Activated T-helper 9 cell treated with anti-CD3 and anti-CD28 coated beads, Interleukin-2, amount 50 U/mL, for 16 hours (primary cell): ENCODE results near the gene SLC39A5.
"Not testable (repeated sequence)": the region's sequence is repeated elsewhere in the genome, so short reads cannot be mapped to it uniquely, and the experiment has no call there.

ENCODE experiments used
- DNase-seq: peaks from one replicate; pipeline ENCODE4 v3.0.0-alpha.2; 2020; ENCODE audit warnings: low read depth

The SLC39A5 gene, protein sequence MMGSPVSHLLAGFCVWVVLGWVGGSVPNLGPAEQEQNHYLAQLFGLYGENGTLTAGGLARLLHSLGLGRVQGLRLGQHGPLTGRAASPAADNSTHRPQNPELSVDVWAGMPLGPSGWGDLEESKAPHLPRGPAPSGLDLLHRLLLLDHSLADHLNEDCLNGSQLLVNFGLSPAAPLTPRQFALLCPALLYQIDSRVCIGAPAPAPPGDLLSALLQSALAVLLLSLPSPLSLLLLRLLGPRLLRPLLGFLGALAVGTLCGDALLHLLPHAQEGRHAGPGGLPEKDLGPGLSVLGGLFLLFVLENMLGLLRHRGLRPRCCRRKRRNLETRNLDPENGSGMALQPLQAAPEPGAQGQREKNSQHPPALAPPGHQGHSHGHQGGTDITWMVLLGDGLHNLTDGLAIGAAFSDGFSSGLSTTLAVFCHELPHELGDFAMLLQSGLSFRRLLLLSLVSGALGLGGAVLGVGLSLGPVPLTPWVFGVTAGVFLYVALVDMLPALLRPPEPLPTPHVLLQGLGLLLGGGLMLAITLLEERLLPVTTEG

DNA sequence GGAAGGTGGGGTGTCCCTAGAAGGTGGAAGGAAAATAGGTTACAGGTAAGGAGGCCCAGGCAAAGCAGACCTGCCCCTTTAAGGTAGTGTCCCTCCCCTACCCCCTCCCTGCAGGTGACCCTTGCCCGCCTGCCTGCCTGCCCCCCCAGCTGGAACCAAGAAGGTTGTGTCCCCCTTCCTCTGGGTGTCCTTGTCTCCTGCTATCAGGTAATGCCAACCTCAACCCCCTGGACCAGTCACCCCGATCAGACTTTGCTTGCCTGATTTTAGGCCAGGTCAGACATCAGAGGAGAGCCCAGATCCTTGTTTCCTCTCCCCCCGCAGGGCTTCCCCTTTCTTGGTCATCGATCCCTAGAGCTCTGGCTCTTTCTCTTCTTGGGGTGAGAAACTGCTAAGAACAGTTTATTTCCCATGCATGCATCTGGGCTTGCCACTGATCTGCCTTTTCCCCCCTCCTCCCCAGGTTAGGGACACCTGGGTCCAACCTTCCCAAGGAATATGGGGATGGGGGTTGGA lies at the start of gene SLC39A5:
Gene SLC39A5 (plus strand): TSS at position 136 of the 516 bp plus-strand sequence. CDS start 1,224 bp downstream, outside the sequence.
- no peak for DNase-seq

DNA sequence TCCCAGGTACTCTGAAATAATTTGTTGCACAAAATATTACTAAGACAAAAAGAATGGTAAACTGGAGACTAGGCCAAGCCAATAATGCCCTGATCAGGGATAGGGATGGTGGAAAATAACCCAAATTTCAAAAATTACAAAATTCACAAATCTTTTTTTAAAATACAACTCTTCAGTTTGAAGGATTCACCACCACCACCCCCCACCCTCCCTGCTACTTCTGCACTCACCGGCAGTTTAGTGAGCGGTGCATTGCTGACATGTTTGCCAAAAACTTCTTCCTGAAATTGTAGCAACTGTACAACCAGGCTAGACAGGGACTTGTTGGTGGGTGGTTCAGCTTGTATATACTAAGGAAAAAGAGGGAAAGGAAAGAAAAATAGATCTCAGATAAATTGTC lies 42.9 kb upstream of the SLC39A5 start:
- DNase-seq, result no peak

GRCh38 chr12:56188131-56188777 lies 41.6 kb upstream of the SLC39A5 start:
- DNase-seq, result no peak

DNA sequence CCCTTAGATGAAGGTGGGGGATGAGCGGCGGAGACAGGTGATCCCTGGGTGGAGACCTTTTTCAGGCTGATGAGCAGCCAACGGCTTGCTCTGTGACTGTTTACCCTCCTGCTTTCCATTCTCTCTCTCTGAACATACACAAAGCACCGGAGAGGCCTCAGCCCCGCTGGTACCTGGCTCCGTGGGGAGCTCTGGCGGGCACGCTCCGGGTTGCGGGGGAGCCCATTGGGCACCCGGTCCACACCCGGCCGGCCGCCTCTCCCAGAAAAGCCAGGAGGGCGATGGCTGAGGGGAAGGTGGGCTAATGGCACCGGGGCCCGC lies 41.1 kb upstream of the SLC39A5 start:
- no peak for DNase-seq

DNA sequence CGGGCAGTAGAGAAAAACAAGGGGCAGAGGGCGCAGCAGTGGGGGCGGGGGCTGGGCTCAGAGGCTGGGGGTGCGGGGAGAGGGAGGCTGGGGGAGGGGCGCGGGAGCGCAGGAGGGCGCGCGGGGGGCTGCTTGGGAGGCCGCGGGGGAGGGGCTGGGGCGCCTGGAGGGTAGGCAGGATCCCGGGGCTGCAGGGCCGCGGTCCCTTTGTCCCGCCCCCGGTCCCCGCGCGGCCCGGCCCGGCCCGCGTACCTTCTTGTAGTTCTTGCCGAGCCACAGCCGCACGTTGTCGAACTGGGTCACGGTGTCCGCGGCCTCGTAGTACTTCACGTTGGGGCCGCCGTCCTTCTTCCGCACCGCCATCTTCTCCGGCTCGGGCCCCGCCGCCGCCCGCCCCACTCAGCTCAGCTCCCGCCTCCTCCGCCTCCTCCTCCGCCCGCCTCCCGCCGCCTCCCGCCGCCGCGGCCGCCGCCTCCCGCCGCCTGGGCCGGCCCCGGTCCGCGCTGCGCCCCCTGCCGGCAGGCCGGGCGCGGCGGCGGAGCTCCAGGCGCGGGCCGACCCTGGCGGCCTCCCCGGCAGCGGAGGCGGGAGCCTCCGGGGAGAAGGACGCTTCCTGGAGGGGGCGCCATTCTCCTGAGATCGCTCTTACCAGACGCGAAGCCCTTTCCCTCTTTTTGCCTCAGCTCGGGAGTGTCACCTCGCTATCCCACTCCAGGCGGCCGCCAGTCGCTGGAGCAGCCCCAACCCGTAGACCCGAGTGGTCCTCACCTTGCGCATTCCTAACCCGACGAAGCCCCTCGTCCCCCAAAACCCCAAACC lies 40.5 kb upstream of the SLC39A5 start, which contains the start of gene SMARCC2:
Gene SMARCC2 (minus strand): TSS at position 385 of the 819 bp plus-strand sequence. CDS start 22 bp downstream, at position 363.
- DNase-seq, result peak; percentile 81

GRCh38 chr12:56189918-56190694 lies 39.7 kb upstream of the SLC39A5 start:
- peak; percentile 69 for DNase-seq

DNA sequence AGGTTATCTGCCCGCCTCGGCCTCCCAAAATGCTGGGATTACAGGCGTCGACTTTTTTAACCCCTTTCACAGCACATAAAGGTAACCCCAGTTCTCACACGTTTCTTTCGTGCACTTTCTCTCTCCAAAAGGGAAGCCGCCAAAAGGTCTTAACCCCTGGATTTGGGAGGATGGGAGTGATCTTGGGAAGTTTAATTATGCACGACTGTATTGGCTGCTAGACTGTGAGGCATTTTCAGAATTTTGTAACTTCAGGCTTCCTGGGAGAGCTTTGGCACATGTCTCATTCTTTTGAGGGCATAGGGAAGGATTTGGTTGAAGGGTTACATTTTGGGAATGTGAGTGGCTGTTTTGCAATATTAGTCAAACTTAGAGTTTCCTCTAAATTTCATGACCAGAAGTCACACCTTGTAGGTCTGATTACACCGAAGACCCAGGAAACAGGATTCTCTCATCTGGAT lies 39.1 kb upstream of the SLC39A5 start:
- no peak for DNase-seq

DNA sequence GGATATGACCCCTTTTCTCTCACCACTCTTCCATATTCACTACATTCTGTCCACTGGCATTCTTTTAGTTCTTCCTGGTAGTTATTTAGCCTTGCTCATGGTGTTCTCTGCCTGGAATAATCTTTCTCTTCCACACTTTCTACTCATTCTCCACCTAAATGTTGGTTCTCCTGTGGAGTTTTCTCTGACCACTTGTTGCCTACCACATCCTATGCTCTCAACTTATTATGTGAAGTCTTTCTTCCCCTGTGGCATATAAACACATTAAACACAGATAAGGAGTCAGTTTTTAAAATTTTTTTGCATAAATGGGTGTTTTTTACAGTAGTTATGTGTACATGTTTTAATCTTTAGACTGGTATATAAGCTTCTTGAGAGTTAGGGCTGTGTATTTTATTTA lies 37.3 kb upstream of the SLC39A5 start:
- DNase-seq, result no peak

DNA sequence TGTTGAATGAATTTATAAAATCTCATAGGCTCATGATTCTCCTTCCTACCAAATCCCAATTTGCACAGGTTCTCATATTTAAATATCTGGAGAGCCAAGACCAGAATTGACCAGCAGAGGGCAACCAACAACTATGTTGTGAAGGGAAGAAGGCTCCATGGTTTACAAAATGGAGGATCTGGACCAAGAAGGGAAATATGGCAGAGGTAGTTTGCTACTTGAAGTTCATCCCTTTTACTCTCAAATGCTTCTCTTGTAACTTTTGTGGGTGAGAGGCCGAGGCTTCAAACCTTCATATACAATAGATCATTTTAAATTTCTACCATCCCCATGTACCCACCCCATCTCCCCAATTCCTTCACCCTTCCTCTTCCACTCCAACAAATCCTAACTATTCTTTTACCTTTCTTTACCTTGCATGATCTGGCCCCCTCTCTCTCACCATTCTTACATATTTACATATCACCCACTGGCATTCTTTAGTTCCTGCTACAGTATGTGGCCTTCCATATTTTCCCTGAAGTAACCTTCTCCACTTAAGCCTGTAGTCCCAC lies 36.7 kb upstream of the SLC39A5 start:
- DNase-seq, result peak; percentile 46

- not testable (repeated sequence) for DNase-seq
Measured at GRCh38 chr12:56196818-56197550, 32.9 kb upstream of the SLC39A5 start.

DNA sequence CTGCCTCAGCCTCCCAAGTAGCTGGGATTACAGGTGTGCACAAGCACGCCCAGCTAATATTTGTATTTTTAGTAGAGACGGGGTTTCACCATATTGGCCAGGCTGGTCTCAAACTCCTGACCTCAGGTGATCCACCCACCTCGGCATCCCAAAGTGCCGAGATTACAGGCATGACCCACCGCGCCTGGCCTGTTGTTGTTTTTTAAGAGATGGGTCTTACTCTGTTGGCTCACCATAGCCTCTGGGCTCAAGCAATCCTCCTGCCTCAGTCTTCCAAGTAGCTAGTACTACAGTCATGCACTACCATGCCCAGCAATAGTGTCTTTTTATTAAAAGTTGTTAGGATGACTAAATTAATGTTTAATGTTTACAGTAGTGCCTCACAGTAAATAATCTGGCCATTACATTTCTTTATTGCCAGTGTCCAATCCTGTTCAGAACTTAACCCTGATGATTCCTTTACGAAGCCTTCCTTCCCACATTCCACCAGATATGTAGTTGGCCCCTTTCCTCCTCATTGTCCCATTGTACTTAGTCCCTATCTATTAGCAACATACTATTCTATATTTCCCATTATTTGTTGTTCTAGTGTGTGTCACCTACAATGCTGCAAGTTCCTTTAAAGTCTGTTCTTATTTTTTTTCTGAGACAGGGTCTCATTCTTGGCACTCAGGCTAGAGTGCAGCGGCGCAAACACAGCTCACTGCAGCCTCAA lies 31.8 kb upstream of the SLC39A5 start:
- no peak for DNase-seq

GRCh38 chr12:56198836-56199235 lies 31.0 kb upstream of the SLC39A5 start:
- DNase-seq, result no peak

GRCh38 chr12:56202366-56202765 lies 27.5 kb upstream of the SLC39A5 start:
- DNase-seq, result no peak

DNA sequence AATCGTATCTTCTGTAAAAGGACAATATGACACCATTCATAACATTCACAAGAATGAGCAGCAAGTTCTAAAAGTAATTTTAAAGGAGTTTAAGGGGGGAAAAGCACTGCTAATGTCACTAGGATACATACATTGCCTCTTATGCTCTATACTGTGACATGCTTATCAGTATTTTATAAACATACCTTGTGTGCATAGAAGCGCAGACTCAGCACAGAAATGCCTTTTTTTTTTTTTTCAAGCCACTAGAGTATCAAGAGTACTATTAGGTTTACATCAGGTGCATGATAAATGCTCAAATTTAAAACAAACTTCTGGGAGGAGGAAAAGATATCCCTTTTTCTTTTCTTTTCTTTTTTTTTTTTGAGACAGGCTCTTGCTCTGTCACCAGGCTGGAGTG lies 27.0 kb upstream of the SLC39A5 start:
- DNase-seq, result no peak

- no peak for DNase-seq
Measured at GRCh38 chr12:56204275-56204674, 25.6 kb upstream of the SLC39A5 start.

GRCh38 chr12:56205445-56205844 lies 24.4 kb upstream of the SLC39A5 start:
- no peak for DNase-seq

DNA sequence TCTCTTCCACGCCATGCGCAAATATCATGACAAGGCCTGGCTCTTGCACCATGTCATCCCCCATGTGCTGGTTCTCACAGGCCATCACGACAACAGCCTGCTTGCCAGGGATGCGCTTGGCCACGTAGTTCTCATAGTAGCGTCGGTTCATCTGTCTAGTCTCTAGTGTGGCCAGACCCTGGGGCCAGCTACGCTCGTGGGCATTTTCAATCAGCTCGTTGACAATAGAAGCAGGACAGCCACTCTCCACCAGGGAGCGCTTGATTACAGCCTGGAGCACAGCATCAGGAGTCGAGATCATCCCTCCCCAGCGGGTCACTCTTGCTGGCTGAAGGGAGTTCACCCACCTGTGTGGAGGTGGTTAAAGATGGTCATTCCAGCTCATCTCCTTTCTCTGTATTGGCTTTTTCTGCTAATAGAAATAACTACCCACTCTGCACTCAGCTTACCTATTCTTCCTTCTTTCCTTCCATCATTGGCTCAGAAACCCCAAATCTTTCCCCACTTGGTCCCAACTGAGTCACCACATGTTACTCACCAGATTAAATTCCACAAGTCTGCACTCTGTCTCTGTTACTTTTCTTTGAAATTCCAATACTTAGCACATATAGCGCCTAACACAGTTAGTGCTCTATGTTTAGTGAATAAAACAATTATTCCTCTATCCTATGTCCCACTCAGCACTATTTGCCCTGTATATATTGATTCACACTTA lies 23.2 kb upstream of the SLC39A5 start:
- DNase-seq, result no peak

DNA sequence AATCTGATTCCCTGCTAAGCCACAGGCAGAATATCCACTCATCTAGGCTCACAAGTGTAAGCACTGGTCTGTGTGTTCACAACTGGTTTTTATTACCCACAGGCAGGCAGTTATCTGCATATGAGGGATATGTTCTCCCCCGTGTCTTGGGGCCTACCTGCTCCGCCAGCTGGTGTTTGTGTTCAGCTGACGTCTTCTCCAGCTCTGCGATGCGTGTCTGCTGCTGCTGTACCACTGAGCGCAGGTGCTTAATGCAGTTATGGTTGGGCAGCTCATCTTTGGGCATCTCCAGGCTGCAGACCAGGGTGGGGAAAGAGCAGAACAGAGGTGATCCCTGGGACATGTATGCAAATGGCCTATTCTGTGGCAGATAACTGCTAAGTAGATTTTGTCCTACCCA lies 21.8 kb upstream of the SLC39A5 start:
- DNase-seq, result no peak

DNA sequence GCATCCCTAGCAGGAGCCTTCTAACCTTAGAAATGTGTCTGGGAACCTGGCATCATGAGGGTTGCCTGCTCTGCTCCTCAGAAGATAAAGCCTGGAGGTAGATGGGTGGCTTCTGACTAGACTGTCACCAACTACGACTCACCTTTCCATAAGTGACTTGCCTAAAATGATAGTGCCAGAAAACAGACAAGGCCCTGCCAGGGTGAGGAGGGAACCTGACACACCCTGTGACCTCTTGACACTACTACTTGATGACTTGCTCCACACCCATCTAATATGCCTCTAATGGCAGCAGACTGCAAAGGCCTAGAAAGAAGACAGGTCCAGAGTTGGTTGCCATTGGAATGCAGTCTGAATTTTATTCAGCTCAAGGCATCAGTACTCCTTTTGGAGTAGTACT lies 17.5 kb upstream of the SLC39A5 start:
- DNase-seq, result no peak
